Spinal cord (tissue), 10 donors: ENCODE measurements around the gene AP1B1. TPM values are rescaled to one million over a fixed set of nuclear protein-coding genes. Genes with fewer than 3 reads are reported as not detected.

Source experiments
- DNase-seq, 6 donors: peaks; one replicate each; pipeline versions ENCODE4 v3.0.0 to v3.0.0-alpha.2; 2013 to 2015; ENCODE audit warnings: low spot score in 6 of 6, low read depth in 4 of 6
- H3K27ac ChIP-seq: one replicate; pipeline ENCODE4 v1.5.1; 2013; ENCODE audit warnings: low read depth, low read length, control low read depth
- H3K27me3 ChIP-seq: one replicate; pipeline ENCODE4 v1.6.1; 2013; ENCODE audit warnings: low read length; ENCODE audit not compliant: control insufficient read depth, insufficient read depth
- H3K36me3 ChIP-seq: one replicate; pipeline ENCODE4 v1.6.1; 2013; ENCODE audit warnings: low read length; ENCODE audit not compliant: control insufficient read depth, insufficient read depth
- H3K4me1 ChIP-seq: one replicate; pipeline ENCODE4 v1.6.1; 2013; ENCODE audit warnings: low read length; ENCODE audit not compliant: control insufficient read depth, insufficient read depth
- H3K4me3 ChIP-seq: one replicate; pipeline ENCODE4 v1.5.1; 2013; ENCODE audit warnings: low read depth, low read length, control low read depth
- H3K9me3 ChIP-seq: one replicate; pipeline ENCODE4 v1.6.1; 2013; ENCODE audit warnings: low read length; ENCODE audit not compliant: control insufficient read depth, insufficient read depth
- WGBS: methylation state at CpG from one replicate; pipeline ENCODE4 v1.1.5; 2013; ENCODE audit warnings: missing lambda C conversion rate; ENCODE audit not compliant: insufficient coverage; 5-methylcytosine and 5-hydroxymethylcytosine counted together
- polyA plus RNA-seq, 2 donors: library from polyadenylated mRNA; unstranded; fragments of 120-200 nt; gene quantifications; one replicate each; pipeline ENCODE4 v1.2.1, GENCODE V29; 2013; ENCODE audit not compliant: insufficient read length in 2 of 2
- total RNA-seq, 2 donors: library from RNA; depleted of rRNA in 1 of 2; stranded (reverse); fragments of 120-200 nt in 1 of 2; fragments of >200 nt in 1 of 2; gene quantifications; one replicate each; pipeline versions ENCODE4 v1.2.3 to v1.2.4, GENCODE V29; 2013 to 2014
- donor health status: healthy.

AP1B1 gene
- total and polyA plus RNA-seq, 4 donors, result 52.2 to 80.0 (median 67.4) TPM

GRCh38 chr22:29393019-29393608, 4.7 kb upstream of the AP1B1 start:
- H3K27ac ChIP-seq, result no peak overlapping the region
- H3K4me1 ChIP-seq, result peaks cover 9% of the 10 kb centered on the region
- no peaks in the 10 kb centered on the region for H3K9me3 ChIP-seq
- no CpG with 5 or more reads among the region's 2 CpGs for WGBS
- no peaks in the 10 kb centered on the region for H3K27me3 ChIP-seq
- H3K4me3 ChIP-seq, result no peak overlapping the region
- DNase-seq, result no peak
- H3K36me3 ChIP-seq, result no peaks in the 10 kb centered on the region

GRCh38 chr22:29391546-29391945, 3.2 kb upstream of the AP1B1 start:
- Histone ChIP-seq H3K4me3 (no peak overlapping the region), H3K27ac (no peak overlapping the region), H3K27me3 (no peaks in the 10 kb centered on the region), H3K9me3 (no peaks in the 10 kb centered on the region), H3K36me3 (no peaks in the 10 kb centered on the region), H3K4me1 (peaks cover 20% of the 10 kb centered on the region)
- no peak for DNase-seq
- 83% methylated on average over 8 of the region's 8 CpGs for WGBS

- no peak for DNase-seq
- peaks cover 1% of the 10 kb centered on the region for H3K36me3 ChIP-seq
- H3K4me1 ChIP-seq, result peaks cover 20% of the 10 kb centered on the region
- WGBS, result no CpG with 5 or more reads among the region's 6 CpGs
- no peak overlapping the region for H3K27ac ChIP-seq
- no peak overlapping the region for H3K4me3 ChIP-seq
- H3K27me3 ChIP-seq, result no peaks in the 10 kb centered on the region
- no peaks in the 10 kb centered on the region for H3K9me3 ChIP-seq
Observed at GRCh38 chr22:29390270-29390669, 1.9 kb upstream of the AP1B1 start.

- peak overlapping the region; percentile 79 for H3K4me3 ChIP-seq
- H3K27me3 ChIP-seq, result no peaks in the 10 kb centered on the region
- 0% methylated on average over 4 of the region's 9 CpGs for WGBS
- H3K36me3 ChIP-seq, result peaks cover 12% of the 10 kb centered on the region
- H3K4me1 ChIP-seq, result peaks cover 20% of the 10 kb centered on the region
- no peaks in the 10 kb centered on the region for H3K9me3 ChIP-seq
- peak overlapping the region; percentile 76 for H3K27ac ChIP-seq
- DNase-seq, result no peak
Observed at GRCh38 chr22:29388759-29389090, 355 bp upstream of the AP1B1 start.

- WGBS, result 85% methylated on average over 8 of the region's 8 CpGs
Observed at GRCh38 chr22:29386708-29387107, 1.7 kb downstream of the AP1B1 start.

GRCh38 chr22:29385748-29386147, 2.6 kb downstream of the AP1B1 start:
- DNase-seq, result peak in 1 of 6 donors; percentile 63
- peaks cover 20% of the 10 kb centered on the region for H3K4me1 ChIP-seq
- H3K9me3 ChIP-seq, result no peaks in the 10 kb centered on the region
- no peak overlapping the region for H3K4me3 ChIP-seq
- 64% methylated on average over 2 of the region's 4 CpGs for WGBS
- no peaks in the 10 kb centered on the region for H3K27me3 ChIP-seq
- no peak overlapping the region for H3K27ac ChIP-seq
- peaks cover 14% of the 10 kb centered on the region for H3K36me3 ChIP-seq

More at GRCh38 chr22:29386708-29387107, 1.7 kb downstream of the AP1B1 start:
- Histone ChIP-seq H3K27me3 (no peaks in the 10 kb centered on the region), H3K9me3 (no peaks in the 10 kb centered on the region), H3K36me3 (peaks cover 14% of the 10 kb centered on the region), H3K27ac (no peak overlapping the region), H3K4me1 (peaks cover 20% of the 10 kb centered on the region), H3K4me3 (no peak overlapping the region)
- DNase-seq, result no peak

GRCh38 chr22:29385151-29385704, 3.1 kb downstream of the AP1B1 start:
- H3K36me3 ChIP-seq, result peaks cover 14% of the 10 kb centered on the region
- peaks cover 20% of the 10 kb centered on the region for H3K4me1 ChIP-seq
- no peak overlapping the region for H3K27ac ChIP-seq
- WGBS, result 92% methylated on average over 3 of the region's 3 CpGs
- no peak overlapping the region for H3K4me3 ChIP-seq
- no peaks in the 10 kb centered on the region for H3K9me3 ChIP-seq
- DNase-seq, result no peak
- no peaks in the 10 kb centered on the region for H3K27me3 ChIP-seq

GRCh38 chr22:29383740-29384139, 4.6 kb downstream of the AP1B1 start:
- Histone ChIP-seq H3K4me1 (peaks cover 14% of the 10 kb centered on the region), H3K9me3 (no peaks in the 10 kb centered on the region), H3K4me3 (no peak overlapping the region), H3K27me3 (no peaks in the 10 kb centered on the region), H3K36me3 (peaks cover 18% of the 10 kb centered on the region), H3K27ac (no peak overlapping the region)
- WGBS, result no CpG with 5 or more reads among the region's 1 CpG
- DNase-seq, result no peak

GRCh38 chr22:29382580-29383302, 5.6 kb downstream of the AP1B1 start:
- no peak for DNase-seq
- Histone ChIP-seq H3K9me3 (no peaks in the 10 kb centered on the region), H3K27me3 (no peaks in the 10 kb centered on the region), H3K4me3 (no peak overlapping the region), H3K4me1 (peaks cover 7% of the 10 kb centered on the region), H3K36me3 (peaks cover 22% of the 10 kb centered on the region), H3K27ac (no peak overlapping the region)
- 57% methylated on average over 2 of the region's 6 CpGs for WGBS

- no peak overlapping the region for H3K4me3 ChIP-seq
- 73% methylated on average over 6 of the region's 6 CpGs for WGBS
- H3K4me1 ChIP-seq, result no peaks in the 10 kb centered on the region
- H3K9me3 ChIP-seq, result no peaks in the 10 kb centered on the region
- no peaks in the 10 kb centered on the region for H3K27me3 ChIP-seq
- DNase-seq, result no peak
- H3K36me3 ChIP-seq, result peaks cover 37% of the 10 kb centered on the region
- H3K27ac ChIP-seq, result no peak overlapping the region
Observed at GRCh38 chr22:29380856-29381255, 7.5 kb downstream of the AP1B1 start.
